GM19395 (cell line): ENCODE results near the gene PHB1.

ENCODE experiments used
- ATAC-seq: cut with Tn5 transposase; IDR thresholded peaks from one replicate; pipeline ENCODE4 v1.9.1; 2021; ENCODE audit warnings: mild to moderate bottlenecking, moderate library complexity; ENCODE audit not compliant: unreplicated experiment

The PHB1 gene

GRCh38 chr17:49414622-49415350 is at the start of gene PHB1:
Gene PHB1 (minus strand): TSS chr17:49414882. CDS start chr17:49413264, 1,618 bp downstream.
- ATAC-seq = peak; percentile 99

- no peak for ATAC-seq
These were observed 49.4 kb upstream of the PHB1 start for GRCh38 chr17:49464049-49464448.

- no peak for ATAC-seq
These were observed 46.9 kb upstream of the PHB1 start for GRCh38 chr17:49461580-49461979.

- ATAC-seq = no peak
These were observed 45.7 kb upstream of the PHB1 start for GRCh38 chr17:49460401-49460800.

GRCh38 chr17:49459401-49459984 is 44.8 kb upstream of the PHB1 start:
- no peak for ATAC-seq

GRCh38 chr17:49457564-49458535 is 43.2 kb upstream of the PHB1 start:
- no peak for ATAC-seq

GRCh38 chr17:49456183-49456965 is 41.7 kb upstream of the PHB1 start:
- ATAC-seq = no peak

- ATAC-seq = no peak
These were observed 40.7 kb upstream of the PHB1 start for GRCh38 chr17:49455272-49455861.

GRCh38 chr17:49454050-49454449 is 39.4 kb upstream of the PHB1 start:
- no peak for ATAC-seq

- no peak for ATAC-seq
These were observed 38.0 kb upstream of the PHB1 start for GRCh38 chr17:49452661-49453060.

GRCh38 chr17:49452201-49452600 is 37.5 kb upstream of the PHB1 start:
- ATAC-seq = no peak

- ATAC-seq = no peak
These were observed 36.1 kb upstream of the PHB1 start for GRCh38 chr17:49450735-49451134.

- ATAC-seq = no peak
These were observed 35.5 kb upstream of the PHB1 start for GRCh38 chr17:49450181-49450580.

- ATAC-seq = no peak
These were observed 33.1 kb upstream of the PHB1 start for GRCh38 chr17:49447628-49448302.

GRCh38 chr17:49445591-49445990 is 30.9 kb upstream of the PHB1 start:
- no peak for ATAC-seq

- no peak for ATAC-seq
These were observed 29.7 kb upstream of the PHB1 start for GRCh38 chr17:49444384-49444783.

GRCh38 chr17:49443862-49444261 is 29.2 kb upstream of the PHB1 start:
- no peak for ATAC-seq

GRCh38 chr17:49442041-49442440 is 27.4 kb upstream of the PHB1 start:
- no peak for ATAC-seq

- no peak for ATAC-seq
These were observed 26.9 kb upstream of the PHB1 start for GRCh38 chr17:49441578-49441977.

GRCh38 chr17:49440581-49440980 is 25.9 kb upstream of the PHB1 start:
- no peak for ATAC-seq
